ENCODE data around the gene CCSAP.

DNA sequence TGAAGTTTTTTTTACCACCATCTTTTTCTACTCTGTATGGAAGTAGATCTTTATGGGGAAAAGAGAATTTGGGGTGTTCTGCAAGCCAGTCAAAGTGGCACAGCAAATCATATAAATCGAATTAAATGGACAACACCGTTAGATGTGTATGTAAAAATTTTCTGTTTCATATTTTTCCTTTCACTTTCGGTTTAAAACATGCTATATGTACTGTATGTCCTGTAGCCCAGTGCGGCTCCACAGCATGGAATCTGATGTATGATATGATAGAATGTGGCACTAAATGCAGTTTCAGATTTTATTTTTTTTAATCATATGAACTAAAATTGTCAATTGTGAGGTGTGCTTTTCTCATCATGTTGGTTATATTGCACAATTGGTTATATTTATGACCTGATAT lies 39.0 kb downstream of the CCSAP start:
- TF ChIP-seq POLR2AphosphoS5 (IDR thresholded peaks at IDR 0.05; ENCODE audit: low read depth, low read length): no peak
- no peak for TF ChIP-seq TAF1 (IDR thresholded peaks at IDR 0.05; ENCODE audit: borderline replicate concordance, low read depth, low read length)
